ENCODE results near the gene APLP2. TPM values are rescaled to one million over a fixed set of nuclear protein-coding genes. Genes with fewer than 3 reads are reported as not detected.

The APLP2 gene
- total and polyA plus RNA-seq, 4 donors, result 235 to 532 (median 524) TPM

DNA sequence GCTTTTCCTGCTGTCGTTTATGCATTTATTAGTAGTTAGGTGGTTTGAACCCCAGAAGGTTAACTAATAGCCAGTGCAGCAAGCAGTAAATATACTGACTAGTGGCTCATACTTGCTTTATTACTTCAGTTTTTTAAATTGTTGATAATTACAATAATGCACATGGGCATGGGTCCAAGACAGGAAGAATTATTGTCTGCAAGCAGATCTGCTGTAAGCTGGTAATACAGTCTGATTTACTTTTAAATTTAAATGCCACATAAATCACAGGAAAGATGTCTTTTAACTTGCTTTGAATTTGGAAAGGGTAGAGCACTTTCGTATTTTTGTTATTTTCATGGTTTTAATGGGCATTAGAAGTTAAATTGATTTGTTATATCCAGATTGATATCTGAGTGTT lies 27.1 kb downstream of the APLP2 start:
- WGBS, 2 donors, result 63 to 70% methylated on average over 2 of the region's 2 CpGs
- Histone ChIP-seq H3K27me3 (ENCODE audit: control insufficient read depth in 3 of 3, insufficient read depth in 3 of 3, low read length in 2 of 3) (no peaks in the 10 kb centered on the region), H3K36me3 (ENCODE audit: control insufficient read depth in 4 of 4, insufficient read depth in 4 of 4, low read length in 4 of 4) (no peaks in the 10 kb centered on the region), H3K4me1 (ENCODE audit: control insufficient read depth in 5 of 5, insufficient read depth in 5 of 5, low read length in 5 of 5) (peaks cover 3 to 20% (median 12%) of the 10 kb centered on the region in 5 donors), H3K4me3 (no peak overlapping the region), H3K9ac (ENCODE audit: insufficient read depth in 1 of 2, low read length in 2 of 2) (no peak overlapping the region), H3K9me3 (ENCODE audit: control insufficient read depth in 4 of 4, insufficient read depth in 3 of 4, low read length in 3 of 4) (no peaks in the 10 kb centered on the region), H3K27ac (ENCODE audit: low read depth in 1 of 2, low read length in 1 of 2) (no peak overlapping the region)
- no peak for DNase-seq
- ATAC-seq (ENCODE audit: insufficient read depth, low FRiP score), result no peak
- TF ChIP-seq, protein P1, sequence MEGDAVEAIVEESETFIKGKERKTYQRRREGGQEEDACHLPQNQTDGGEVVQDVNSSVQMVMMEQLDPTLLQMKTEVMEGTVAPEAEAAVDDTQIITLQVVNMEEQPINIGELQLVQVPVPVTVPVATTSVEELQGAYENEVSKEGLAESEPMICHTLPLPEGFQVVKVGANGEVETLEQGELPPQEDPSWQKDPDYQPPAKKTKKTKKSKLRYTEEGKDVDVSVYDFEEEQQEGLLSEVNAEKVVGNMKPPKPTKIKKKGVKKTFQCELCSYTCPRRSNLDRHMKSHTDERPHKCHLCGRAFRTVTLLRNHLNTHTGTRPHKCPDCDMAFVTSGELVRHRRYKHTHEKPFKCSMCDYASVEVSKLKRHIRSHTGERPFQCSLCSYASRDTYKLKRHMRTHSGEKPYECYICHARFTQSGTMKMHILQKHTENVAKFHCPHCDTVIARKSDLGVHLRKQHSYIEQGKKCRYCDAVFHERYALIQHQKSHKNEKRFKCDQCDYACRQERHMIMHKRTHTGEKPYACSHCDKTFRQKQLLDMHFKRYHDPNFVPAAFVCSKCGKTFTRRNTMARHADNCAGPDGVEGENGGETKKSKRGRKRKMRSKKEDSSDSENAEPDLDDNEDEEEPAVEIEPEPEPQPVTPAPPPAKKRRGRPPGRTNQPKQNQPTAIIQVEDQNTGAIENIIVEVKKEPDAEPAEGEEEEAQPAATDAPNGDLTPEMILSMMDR (IDR thresholded peaks at IDR 0.05; ENCODE audit: control extremely low read depth, extremely low read depth), result no peak

DNA sequence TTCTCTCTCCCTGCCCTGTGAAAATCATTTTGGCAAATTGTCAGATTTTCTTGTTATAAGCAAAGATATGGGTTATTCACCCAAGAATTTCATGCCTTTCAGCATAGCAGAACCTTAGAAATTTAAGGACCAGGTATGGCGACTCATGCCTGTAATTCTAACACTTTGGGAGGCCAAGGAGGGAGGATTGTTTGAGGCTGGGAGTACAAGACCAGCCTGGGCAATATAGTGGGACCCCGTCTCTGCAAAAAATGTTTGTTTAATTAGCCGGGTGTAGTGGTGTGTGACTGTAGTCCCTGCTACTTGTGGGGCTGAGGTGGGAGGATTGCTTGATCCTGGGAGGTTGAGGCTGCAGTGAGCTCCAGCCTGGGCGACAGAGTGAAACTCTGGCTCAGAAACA lies 27.6 kb downstream of the APLP2 start:
- ATAC-seq (ENCODE audit: insufficient read depth, low FRiP score) (no peak), DNase-seq (no peak)
- Histone ChIP-seq H3K36me3 (ENCODE audit: control insufficient read depth in 4 of 4, insufficient read depth in 4 of 4, low read length in 4 of 4) (no peaks in the 10 kb centered on the region), H3K9ac (ENCODE audit: insufficient read depth in 1 of 2, low read length in 2 of 2) (no peak overlapping the region), H3K4me1 (ENCODE audit: control insufficient read depth in 5 of 5, insufficient read depth in 5 of 5, low read length in 5 of 5) (peaks cover 3 to 21% (median 12%) of the 10 kb centered on the region in 5 donors), H3K9me3 (ENCODE audit: control insufficient read depth in 4 of 4, insufficient read depth in 3 of 4, low read length in 3 of 4) (no peaks in the 10 kb centered on the region), H3K4me3 (no peak overlapping the region), H3K27me3 (ENCODE audit: control insufficient read depth in 3 of 3, insufficient read depth in 3 of 3, low read length in 2 of 3) (no peaks in the 10 kb centered on the region), H3K27ac (ENCODE audit: low read depth in 1 of 2, low read length in 1 of 2) (no peak overlapping the region)
- WGBS, 2 donors, result 93% methylated on average over 4 of the region's 4 CpGs
- TF ChIP-seq, protein P1 (IDR thresholded peaks at IDR 0.05; ENCODE audit: control extremely low read depth, extremely low read depth), result no peak

DNA sequence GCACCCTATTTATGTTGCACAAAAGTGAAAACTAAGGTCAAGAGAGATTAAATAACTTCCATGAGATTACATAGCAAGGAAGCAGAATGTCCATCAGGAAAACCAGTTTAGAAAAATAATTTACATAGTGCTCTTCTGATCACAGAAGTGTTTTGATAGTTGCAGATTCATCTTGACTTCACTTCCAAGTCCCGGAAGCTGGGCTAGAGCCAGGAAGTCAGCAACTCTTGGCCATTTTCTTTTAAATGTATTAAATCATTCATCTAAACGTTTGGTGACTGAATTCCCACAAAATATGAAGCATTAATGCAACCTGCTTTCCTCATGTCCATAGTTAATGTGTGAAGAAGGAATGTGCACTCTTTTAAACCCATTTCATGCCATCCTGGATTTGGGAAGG lies 29.7 kb downstream of the APLP2 start:
- Histone ChIP-seq H3K4me1 (ENCODE audit: control insufficient read depth in 5 of 5, insufficient read depth in 5 of 5, low read length in 5 of 5) (peaks cover 9 to 37% (median 21%) of the 10 kb centered on the region in 5 donors), H3K9me3 (ENCODE audit: control insufficient read depth in 4 of 4, insufficient read depth in 3 of 4, low read length in 3 of 4) (no peaks in the 10 kb centered on the region), H3K27ac (ENCODE audit: low read depth in 1 of 2, low read length in 1 of 2) (no peak overlapping the region), H3K4me3 (no peak overlapping the region), H3K36me3 (ENCODE audit: control insufficient read depth in 4 of 4, insufficient read depth in 4 of 4, low read length in 4 of 4) (no peaks in the 10 kb centered on the region), H3K9ac (ENCODE audit: insufficient read depth in 1 of 2, low read length in 2 of 2) (no peak overlapping the region), H3K27me3 (ENCODE audit: control insufficient read depth in 3 of 3, insufficient read depth in 3 of 3, low read length in 2 of 3) (no peaks in the 10 kb centered on the region)
- ATAC-seq (ENCODE audit: insufficient read depth, low FRiP score), result no peak
- TF ChIP-seq, protein P1 (IDR thresholded peaks at IDR 0.05; ENCODE audit: control extremely low read depth, extremely low read depth), result no peak
- DNase-seq, result peak in 1 of 3 donors; percentile 43
- 12 to 13% methylated on average over 2 of the region's 2 CpGs for WGBS, 2 donors
